HEK293 (cell line): ENCODE data around the gene FREM1.
A peak's percentile ranks its signal among the peaks of the same experiment; 100 is the strongest.

ENCODE experiments used
- KLF16 ChIP-seq: fragments of 450-650 bp; formaldehyde crosslinking; IDR thresholded peaks from 2 replicates; pipeline ENCODE4 v1.5.1; 2017; ENCODE audit warnings: missing biosample characterization, missing genetic modification characterization
- MEIS1 ChIP-seq: sonication (generic); formaldehyde crosslinking; IDR thresholded peaks from 2 replicates; pipeline ENCODE4 v1.8.1; 2022; ENCODE audit warnings: missing genetic modification reagents, mild to moderate bottlenecking, borderline replicate concordance
- MYNN ChIP-seq: fragments of 450-650 bp; formaldehyde crosslinking; IDR thresholded peaks from 2 replicates; pipeline ENCODE4 v1.5.1; 2016; ENCODE audit warnings: missing biosample characterization, missing genetic modification characterization, borderline replicate concordance
- ZIC2 ChIP-seq: fragments of 450-650 bp; formaldehyde crosslinking; IDR thresholded peaks from 2 replicates; pipeline ENCODE4 v1.5.1; 2016; ENCODE audit warnings: missing biosample characterization, missing genetic modification characterization
- ZNF433 ChIP-seq: fragments of 450-650 bp; formaldehyde crosslinking; IDR thresholded peaks from 2 replicates; pipeline ENCODE4 v1.5.1; 2016; ENCODE audit warnings: missing biosample characterization, missing genetic modification characterization, low read depth
- ZNF623 ChIP-seq: fragments of 450-650 bp; formaldehyde crosslinking; IDR thresholded peaks from 2 replicates; pipeline ENCODE4 v1.5.1; 2016; ENCODE audit warnings: missing biosample characterization, missing genetic modification characterization
- ZNF624 ChIP-seq: fragments of 450-650 bp; formaldehyde crosslinking; IDR thresholded peaks from 2 replicates; pipeline ENCODE4 v1.5.1; 2017; ENCODE audit warnings: missing biosample characterization, missing genetic modification characterization
- ZNF654 ChIP-seq: fragments of 450-650 bp; formaldehyde crosslinking; IDR thresholded peaks from 2 replicates; pipeline ENCODE4 v1.5.1; 2016; ENCODE audit warnings: low read depth, missing biosample characterization, missing genetic modification characterization
- ZNF76 ChIP-seq: fragments of 450-650 bp; formaldehyde crosslinking; IDR thresholded peaks from 2 replicates; pipeline ENCODE4; 2016; ENCODE audit warnings: low read depth, missing biosample characterization, missing genetic modification characterization, borderline replicate concordance
- ZSCAN16 ChIP-seq: fragments of 450-650 bp; formaldehyde crosslinking; IDR thresholded peaks from 2 replicates; pipeline ENCODE4 v1.5.1; 2016; ENCODE audit warnings: missing biosample characterization, missing genetic modification characterization
- ZSCAN30 ChIP-seq: fragments of 450-650 bp; IDR thresholded peaks from 2 replicates; pipeline ENCODE4 v1.5.1; 2018; ENCODE audit warnings: missing biosample characterization, mild to moderate bottlenecking, missing genetic modification characterization, moderate library complexity
- TF ChIP-seq, protein P1 (sequence below): sonication (generic); formaldehyde crosslinking; IDR thresholded peaks from 2 replicates; pipeline ENCODE4 v1.8.1; 2022; ENCODE audit warnings: mild to moderate bottlenecking, moderate library complexity, missing genetic modification reagents
- TF ChIP-seq, protein P2 (sequence below): fragments of 450-650 bp; formaldehyde crosslinking; IDR thresholded peaks from 2 replicates; pipeline ENCODE4 v1.5.1; 2016; ENCODE audit warnings: missing biosample characterization, missing genetic modification characterization
- TF ChIP-seq, protein P3 (sequence below): fragments of 450-650 bp; formaldehyde crosslinking; IDR thresholded peaks from 2 replicates; pipeline ENCODE4 v1.5.1; 2016; ENCODE audit warnings: missing biosample characterization, missing genetic modification characterization, borderline replicate concordance
- TF ChIP-seq, protein P4 (sequence below): fragments of 450-650 bp; formaldehyde crosslinking; IDR thresholded peaks from 2 replicates; pipeline ENCODE4 v1.5.1; 2017; ENCODE audit warnings: missing biosample characterization, missing genetic modification characterization
- TF ChIP-seq, protein P5 (sequence below): fragments of 450-650 bp; formaldehyde crosslinking; IDR thresholded peaks from 2 replicates; pipeline ENCODE4 v1.5.1; 2016; ENCODE audit warnings: missing biosample characterization, missing genetic modification characterization
- TF ChIP-seq, protein P6 (sequence below): fragments of 450-650 bp; formaldehyde crosslinking; IDR thresholded peaks from 2 replicates; pipeline ENCODE4 v1.5.1; 2017; ENCODE audit warnings: missing biosample characterization, mild to moderate bottlenecking, missing genetic modification characterization, moderate library complexity
- TF ChIP-seq, protein P7 (sequence below): fragments of 450-650 bp; formaldehyde crosslinking; IDR thresholded peaks from 2 replicates; pipeline ENCODE4 v1.5.1; 2016; ENCODE audit warnings: missing biosample characterization, missing genetic modification characterization
- TF ChIP-seq, protein P8 (sequence below): fragments of 450-650 bp; formaldehyde crosslinking; conservative IDR thresholded peaks from 2 replicates; pipeline ENCODE4 v1.5.1; 2016; ENCODE audit warnings: low read depth, missing biosample characterization, missing genetic modification characterization

Gene FREM1

DNA sequence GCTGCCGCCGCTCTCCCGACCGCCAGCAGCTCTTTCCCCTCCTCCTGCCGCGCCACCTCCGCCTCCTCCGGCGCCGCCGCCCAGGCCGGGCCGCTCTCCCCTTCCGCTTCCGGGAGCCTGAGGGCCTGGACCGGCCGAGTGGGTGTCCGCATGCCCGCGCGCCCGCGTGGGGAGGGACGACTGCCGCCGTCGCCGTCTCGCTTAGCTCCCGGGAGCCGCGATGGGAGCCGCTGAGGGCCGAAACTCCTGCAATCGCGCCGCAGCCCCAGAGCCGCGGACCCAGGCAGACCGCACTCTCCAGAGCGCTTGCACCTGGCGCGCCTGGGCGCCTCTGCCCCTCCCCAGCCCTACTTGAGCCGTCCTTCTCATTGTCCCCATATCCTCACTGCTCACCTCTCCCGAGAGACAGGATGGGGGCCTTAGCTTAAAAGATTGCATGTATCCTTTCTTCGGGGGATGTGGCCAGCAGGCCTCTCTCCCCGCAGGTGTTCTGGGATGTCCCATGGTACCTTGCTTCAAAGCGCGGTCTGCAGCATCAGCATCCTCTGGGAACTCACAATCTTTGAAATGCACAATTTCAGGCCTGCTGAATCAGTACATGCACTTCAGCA, 216.9 kb downstream of the FREM1 start, which contains the start of gene ZDHHC21 (continued):
- TF ChIP-seq, protein P1, sequence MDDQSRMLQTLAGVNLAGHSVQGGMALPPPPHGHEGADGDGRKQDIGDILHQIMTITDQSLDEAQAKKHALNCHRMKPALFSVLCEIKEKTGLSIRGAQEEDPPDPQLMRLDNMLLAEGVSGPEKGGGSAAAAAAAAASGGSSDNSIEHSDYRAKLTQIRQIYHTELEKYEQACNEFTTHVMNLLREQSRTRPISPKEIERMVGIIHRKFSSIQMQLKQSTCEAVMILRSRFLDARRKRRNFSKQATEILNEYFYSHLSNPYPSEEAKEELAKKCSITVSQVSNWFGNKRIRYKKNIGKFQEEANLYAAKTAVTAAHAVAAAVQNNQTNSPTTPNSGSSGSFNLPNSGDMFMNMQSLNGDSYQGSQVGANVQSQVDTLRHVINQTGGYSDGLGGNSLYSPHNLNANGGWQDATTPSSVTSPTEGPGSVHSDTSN (CRISPR knock-in tag) = no peak
- TF ChIP-seq, protein P2, sequence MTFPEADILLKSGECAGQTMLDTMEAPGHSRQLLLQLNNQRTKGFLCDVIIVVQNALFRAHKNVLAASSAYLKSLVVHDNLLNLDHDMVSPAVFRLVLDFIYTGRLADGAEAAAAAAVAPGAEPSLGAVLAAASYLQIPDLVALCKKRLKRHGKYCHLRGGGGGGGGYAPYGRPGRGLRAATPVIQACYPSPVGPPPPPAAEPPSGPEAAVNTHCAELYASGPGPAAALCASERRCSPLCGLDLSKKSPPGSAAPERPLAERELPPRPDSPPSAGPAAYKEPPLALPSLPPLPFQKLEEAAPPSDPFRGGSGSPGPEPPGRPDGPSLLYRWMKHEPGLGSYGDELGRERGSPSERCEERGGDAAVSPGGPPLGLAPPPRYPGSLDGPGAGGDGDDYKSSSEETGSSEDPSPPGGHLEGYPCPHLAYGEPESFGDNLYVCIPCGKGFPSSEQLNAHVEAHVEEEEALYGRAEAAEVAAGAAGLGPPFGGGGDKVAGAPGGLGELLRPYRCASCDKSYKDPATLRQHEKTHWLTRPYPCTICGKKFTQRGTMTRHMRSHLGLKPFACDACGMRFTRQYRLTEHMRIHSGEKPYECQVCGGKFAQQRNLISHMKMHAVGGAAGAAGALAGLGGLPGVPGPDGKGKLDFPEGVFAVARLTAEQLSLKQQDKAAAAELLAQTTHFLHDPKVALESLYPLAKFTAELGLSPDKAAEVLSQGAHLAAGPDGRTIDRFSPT (tag by site-specific recombination) = no peak
- TF ChIP-seq, protein P3, sequence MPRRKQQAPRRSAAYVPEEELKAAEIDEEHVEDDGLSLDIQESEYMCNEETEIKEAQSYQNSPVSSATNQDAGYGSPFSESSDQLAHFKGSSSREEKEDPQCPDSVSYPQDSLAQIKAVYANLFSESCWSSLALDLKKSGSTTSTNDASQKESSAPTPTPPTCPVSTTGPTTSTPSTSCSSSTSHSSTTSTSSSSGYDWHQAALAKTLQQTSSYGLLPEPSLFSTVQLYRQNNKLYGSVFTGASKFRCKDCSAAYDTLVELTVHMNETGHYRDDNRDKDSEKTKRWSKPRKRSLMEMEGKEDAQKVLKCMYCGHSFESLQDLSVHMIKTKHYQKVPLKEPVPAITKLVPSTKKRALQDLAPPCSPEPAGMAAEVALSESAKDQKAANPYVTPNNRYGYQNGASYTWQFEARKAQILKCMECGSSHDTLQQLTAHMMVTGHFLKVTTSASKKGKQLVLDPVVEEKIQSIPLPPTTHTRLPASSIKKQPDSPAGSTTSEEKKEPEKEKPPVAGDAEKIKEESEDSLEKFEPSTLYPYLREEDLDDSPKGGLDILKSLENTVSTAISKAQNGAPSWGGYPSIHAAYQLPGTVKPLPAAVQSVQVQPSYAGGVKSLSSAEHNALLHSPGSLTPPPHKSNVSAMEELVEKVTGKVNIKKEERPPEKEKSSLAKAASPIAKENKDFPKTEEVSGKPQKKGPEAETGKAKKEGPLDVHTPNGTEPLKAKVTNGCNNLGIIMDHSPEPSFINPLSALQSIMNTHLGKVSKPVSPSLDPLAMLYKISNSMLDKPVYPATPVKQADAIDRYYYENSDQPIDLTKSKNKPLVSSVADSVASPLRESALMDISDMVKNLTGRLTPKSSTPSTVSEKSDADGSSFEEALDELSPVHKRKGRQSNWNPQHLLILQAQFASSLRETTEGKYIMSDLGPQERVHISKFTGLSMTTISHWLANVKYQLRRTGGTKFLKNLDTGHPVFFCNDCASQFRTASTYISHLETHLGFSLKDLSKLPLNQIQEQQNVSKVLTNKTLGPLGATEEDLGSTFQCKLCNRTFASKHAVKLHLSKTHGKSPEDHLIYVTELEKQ (tag by site-specific recombination) = no peak
- TF ChIP-seq, protein P4, sequence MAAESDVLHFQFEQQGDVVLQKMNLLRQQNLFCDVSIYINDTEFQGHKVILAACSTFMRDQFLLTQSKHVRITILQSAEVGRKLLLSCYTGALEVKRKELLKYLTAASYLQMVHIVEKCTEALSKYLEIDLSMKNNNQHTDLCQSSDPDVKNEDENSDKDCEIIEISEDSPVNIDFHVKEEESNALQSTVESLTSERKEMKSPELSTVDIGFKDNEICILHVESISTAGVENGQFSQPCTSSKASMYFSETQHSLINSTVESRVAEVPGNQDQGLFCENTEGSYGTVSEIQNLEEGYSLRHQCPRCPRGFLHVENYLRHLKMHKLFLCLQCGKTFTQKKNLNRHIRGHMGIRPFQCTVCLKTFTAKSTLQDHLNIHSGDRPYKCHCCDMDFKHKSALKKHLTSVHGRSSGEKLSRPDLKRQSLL (tag by site-specific recombination) = no peak
- no peak for TF ChIP-seq MYNN (tag by site-specific recombination)
- TF ChIP-seq, protein P5, sequence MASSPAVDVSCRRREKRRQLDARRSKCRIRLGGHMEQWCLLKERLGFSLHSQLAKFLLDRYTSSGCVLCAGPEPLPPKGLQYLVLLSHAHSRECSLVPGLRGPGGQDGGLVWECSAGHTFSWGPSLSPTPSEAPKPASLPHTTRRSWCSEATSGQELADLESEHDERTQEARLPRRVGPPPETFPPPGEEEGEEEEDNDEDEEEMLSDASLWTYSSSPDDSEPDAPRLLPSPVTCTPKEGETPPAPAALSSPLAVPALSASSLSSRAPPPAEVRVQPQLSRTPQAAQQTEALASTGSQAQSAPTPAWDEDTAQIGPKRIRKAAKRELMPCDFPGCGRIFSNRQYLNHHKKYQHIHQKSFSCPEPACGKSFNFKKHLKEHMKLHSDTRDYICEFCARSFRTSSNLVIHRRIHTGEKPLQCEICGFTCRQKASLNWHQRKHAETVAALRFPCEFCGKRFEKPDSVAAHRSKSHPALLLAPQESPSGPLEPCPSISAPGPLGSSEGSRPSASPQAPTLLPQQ (tag by site-specific recombination) = peak; percentile 63
- TF ChIP-seq, protein P6, sequence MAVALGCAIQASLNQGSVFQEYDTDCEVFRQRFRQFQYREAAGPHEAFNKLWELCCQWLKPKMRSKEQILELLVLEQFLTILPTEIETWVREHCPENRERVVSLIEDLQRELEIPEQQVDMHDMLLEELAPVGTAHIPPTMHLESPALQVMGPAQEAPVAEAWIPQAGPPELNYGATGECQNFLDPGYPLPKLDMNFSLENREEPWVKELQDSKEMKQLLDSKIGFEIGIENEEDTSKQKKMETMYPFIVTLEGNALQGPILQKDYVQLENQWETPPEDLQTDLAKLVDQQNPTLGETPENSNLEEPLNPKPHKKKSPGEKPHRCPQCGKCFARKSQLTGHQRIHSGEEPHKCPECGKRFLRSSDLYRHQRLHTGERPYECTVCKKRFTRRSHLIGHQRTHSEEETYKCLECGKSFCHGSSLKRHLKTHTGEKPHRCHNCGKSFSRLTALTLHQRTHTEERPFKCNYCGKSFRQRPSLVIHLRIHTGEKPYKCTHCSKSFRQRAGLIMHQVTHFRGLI (tag by site-specific recombination) = no peak
- TF ChIP-seq ZNF624 (tag by site-specific recombination) = no peak
- peak; percentile 65; the same call in 1 of the 2 replicates for TF ChIP-seq ZSCAN30
- TF ChIP-seq KLF16 (tag by site-specific recombination) = 0 out of 2 replicates have a peak, but pooled peaks have one; percentile 25
- TF ChIP-seq, protein P7, sequence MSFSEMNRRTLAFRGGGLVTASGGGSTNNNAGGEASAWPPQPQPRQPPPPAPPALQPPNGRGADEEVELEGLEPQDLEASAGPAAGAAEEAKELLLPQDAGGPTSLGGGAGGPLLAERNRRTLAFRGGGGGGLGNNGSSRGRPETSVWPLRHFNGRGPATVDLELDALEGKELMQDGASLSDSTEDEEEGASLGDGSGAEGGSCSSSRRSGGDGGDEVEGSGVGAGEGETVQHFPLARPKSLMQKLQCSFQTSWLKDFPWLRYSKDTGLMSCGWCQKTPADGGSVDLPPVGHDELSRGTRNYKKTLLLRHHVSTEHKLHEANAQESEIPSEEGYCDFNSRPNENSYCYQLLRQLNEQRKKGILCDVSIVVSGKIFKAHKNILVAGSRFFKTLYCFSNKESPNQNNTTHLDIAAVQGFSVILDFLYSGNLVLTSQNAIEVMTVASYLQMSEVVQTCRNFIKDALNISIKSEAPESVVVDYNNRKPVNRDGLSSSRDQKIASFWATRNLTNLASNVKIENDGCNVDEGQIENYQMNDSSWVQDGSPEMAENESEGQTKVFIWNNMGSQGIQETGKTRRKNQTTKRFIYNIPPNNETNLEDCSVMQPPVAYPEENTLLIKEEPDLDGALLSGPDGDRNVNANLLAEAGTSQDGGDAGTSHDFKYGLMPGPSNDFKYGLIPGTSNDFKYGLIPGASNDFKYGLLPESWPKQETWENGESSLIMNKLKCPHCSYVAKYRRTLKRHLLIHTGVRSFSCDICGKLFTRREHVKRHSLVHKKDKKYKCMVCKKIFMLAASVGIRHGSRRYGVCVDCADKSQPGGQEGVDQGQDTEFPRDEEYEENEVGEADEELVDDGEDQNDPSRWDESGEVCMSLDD (tag by site-specific recombination) = no peak
- TF ChIP-seq MEIS1 (CRISPR knock-in tag) = no peak
- TF ChIP-seq ZIC2 (tag by site-specific recombination) = no peak; the same call in 1 of the 2 replicates
- TF ChIP-seq ZNF654 (tag by site-specific recombination) = no peak
- TF ChIP-seq ZNF433 = no peak
- TF ChIP-seq ZNF623 (tag by site-specific recombination) = no peak
- TF ChIP-seq ZNF76 (tag by site-specific recombination) = peak; percentile 83; the same call in 1 of the 2 replicates
- TF ChIP-seq, protein P8, sequence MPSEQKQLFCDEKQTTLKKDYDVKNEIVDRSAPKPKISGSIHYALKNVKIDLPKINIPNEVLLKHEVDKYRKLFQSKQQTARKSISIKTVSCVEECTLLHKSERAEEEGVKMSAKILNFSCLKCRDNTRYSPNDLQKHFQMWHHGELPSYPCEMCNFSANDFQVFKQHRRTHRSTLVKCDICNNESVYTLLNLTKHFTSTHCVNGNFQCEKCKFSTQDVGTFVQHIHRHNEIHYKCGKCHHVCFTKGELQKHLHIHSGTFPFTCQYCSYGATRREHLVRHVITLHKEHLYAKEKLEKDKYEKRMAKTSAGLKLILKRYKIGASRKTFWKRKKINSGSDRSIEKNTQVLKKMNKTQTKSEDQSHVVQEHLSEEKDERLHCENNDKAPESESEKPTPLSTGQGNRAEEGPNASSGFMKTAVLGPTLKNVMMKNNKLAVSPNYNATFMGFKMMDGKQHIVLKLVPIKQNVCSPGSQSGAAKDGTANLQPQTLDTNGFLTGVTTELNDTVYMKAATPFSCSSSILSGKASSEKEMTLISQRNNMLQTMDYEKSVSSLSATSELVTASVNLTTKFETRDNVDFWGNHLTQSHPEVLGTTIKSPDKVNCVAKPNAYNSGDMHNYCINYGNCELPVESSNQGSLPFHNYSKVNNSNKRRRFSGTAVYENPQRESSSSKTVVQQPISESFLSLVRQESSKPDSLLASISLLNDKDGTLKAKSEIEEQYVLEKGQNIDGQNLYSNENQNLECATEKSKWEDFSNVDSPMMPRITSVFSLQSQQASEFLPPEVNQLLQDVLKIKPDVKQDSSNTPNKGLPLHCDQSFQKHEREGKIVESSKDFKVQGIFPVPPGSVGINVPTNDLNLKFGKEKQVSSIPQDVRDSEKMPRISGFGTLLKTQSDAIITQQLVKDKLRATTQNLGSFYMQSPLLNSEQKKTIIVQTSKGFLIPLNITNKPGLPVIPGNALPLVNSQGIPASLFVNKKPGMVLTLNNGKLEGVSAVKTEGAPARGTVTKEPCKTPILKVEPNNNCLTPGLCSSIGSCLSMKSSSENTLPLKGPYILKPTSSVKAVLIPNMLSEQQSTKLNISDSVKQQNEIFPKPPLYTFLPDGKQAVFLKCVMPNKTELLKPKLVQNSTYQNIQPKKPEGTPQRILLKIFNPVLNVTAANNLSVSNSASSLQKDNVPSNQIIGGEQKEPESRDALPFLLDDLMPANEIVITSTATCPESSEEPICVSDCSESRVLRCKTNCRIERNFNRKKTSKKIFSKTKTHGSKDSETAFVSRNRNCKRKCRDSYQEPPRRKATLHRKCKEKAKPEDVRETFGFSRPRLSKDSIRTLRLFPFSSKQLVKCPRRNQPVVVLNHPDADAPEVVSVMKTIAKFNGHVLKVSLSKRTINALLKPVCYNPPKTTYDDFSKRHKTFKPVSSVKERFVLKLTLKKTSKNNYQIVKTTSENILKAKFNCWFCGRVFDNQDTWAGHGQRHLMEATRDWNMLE (tag by site-specific recombination) = peak; percentile 56
- TF ChIP-seq ZSCAN16 (tag by site-specific recombination) = no peak
